GM19324 (cell line): ENCODE results near the gene NCKIPSD.
"Not testable (repeated sequence)": the region's sequence is repeated elsewhere in the genome, so short reads cannot be mapped to it uniquely, and the experiment has no call there.

Experiments
- ATAC-seq: cut with Tn5 transposase; IDR thresholded peaks from one replicate; pipeline ENCODE4 v1.9.1; 2021; ENCODE audit warnings: mild to moderate bottlenecking, moderate library complexity; ENCODE audit not compliant: unreplicated experiment, low FRiP score

Gene NCKIPSD

GRCh38 chr3:48685603-48686511 is at the start of gene NCKIPSD:
Gene NCKIPSD (minus strand): TSS chr3:48685915. CDS start chr3:48685807, 108 bp downstream.
- ATAC-seq, result peak; percentile 85

- not testable (repeated sequence) for ATAC-seq
These were observed 49.5 kb upstream of the NCKIPSD start for GRCh38 chr3:48735075-48735767.

GRCh38 chr3:48734541-48734940 is 48.8 kb upstream of the NCKIPSD start:
- not testable (repeated sequence) for ATAC-seq

GRCh38 chr3:48733752-48734518 is 48.2 kb upstream of the NCKIPSD start:
- ATAC-seq, result not testable (repeated sequence)

- ATAC-seq, result no peak
These were observed 41.8 kb upstream of the NCKIPSD start for GRCh38 chr3:48727511-48727910.

GRCh38 chr3:48725185-48725855 is 39.6 kb upstream of the NCKIPSD start:
- not testable (repeated sequence) for ATAC-seq

GRCh38 chr3:48723725-48724124 is 38.0 kb upstream of the NCKIPSD start:
- ATAC-seq, result no peak

GRCh38 chr3:48723293-48723692 is 37.6 kb upstream of the NCKIPSD start:
- ATAC-seq, result not testable (repeated sequence)

GRCh38 chr3:48716982-48717746 is 31.4 kb upstream of the NCKIPSD start, which contains the start of gene IP6K2:
Gene IP6K2 (minus strand): TSS chr3:48717221. CDS start chr3:48695291, 21,930 bp downstream.
- ATAC-seq, result peak; percentile 97

GRCh38 chr3:48716508-48716981 is 30.8 kb upstream of the NCKIPSD start:
- no peak for ATAC-seq

GRCh38 chr3:48715174-48715800 is 29.6 kb upstream of the NCKIPSD start:
- no peak for ATAC-seq

- no peak for ATAC-seq
These were observed 26.0 kb upstream of the NCKIPSD start for GRCh38 chr3:48711727-48712126.

- no peak for ATAC-seq
These were observed 23.3 kb upstream of the NCKIPSD start for GRCh38 chr3:48709051-48709461.

GRCh38 chr3:48708481-48708889 is 22.8 kb upstream of the NCKIPSD start:
- no peak for ATAC-seq

GRCh38 chr3:48707157-48707556 is 21.4 kb upstream of the NCKIPSD start:
- no peak for ATAC-seq

- no peak for ATAC-seq
These were observed 16.7 kb upstream of the NCKIPSD start for GRCh38 chr3:48702320-48702920.

GRCh38 chr3:48700731-48701405 is 15.2 kb upstream of the NCKIPSD start:
- no peak for ATAC-seq

GRCh38 chr3:48698891-48699290 is 13.2 kb upstream of the NCKIPSD start:
- no peak for ATAC-seq
